Measurements from ENCODE around the gene CFAP20.
A peak's percentile ranks its signal among the peaks of the same experiment; 100 is the strongest.

CFAP20 gene

GRCh38 chr16:58148099-58148498, 18.9 kb upstream of the CFAP20 start:
- H2BK5ac ChIP-seq (ENCODE audit: low read depth, low read length, poor library complexity), result no peak overlapping the region
- H2AFZ ChIP-seq (ENCODE audit: insufficient read depth, low read length, poor library complexity), result no peak overlapping the region
- no peak overlapping the region for H3K27ac ChIP-seq (ENCODE audit: low read depth, low read length)
- H3K36me3 ChIP-seq (ENCODE audit: control insufficient read depth in 1 of 2, insufficient read depth in 2 of 2, low read length in 2 of 2), result no peaks in the 10 kb centered on the region
- H3K18ac ChIP-seq (ENCODE audit: low read length), result no peak overlapping the region
- H4K12ac ChIP-seq (ENCODE audit: low read depth, low read length), result no peak overlapping the region
- H4K8ac ChIP-seq (ENCODE audit: low read depth, low read length), result no peak overlapping the region
- H3K4me3 ChIP-seq (ENCODE audit: low read depth, low read length), result no peak overlapping the region
- no peaks in the 10 kb centered on the region for H3K4me1 ChIP-seq (ENCODE audit: control insufficient read depth in 1 of 2, insufficient read depth in 2 of 2, low read length in 2 of 2)
- no peak overlapping the region for H3K14ac ChIP-seq (ENCODE audit: low read length)
- no peak overlapping the region for H3K4me2 ChIP-seq (ENCODE audit: low read length)
- no peak overlapping the region for H2BK12ac ChIP-seq (ENCODE audit: low read length)
- H4K91ac ChIP-seq (ENCODE audit: low read depth, low read length), result no peak overlapping the region
- H3K79me2 ChIP-seq (ENCODE audit: control insufficient read depth, insufficient read depth, low read length, poor library complexity), result no peaks in the 10 kb centered on the region
- WGBS (ENCODE audit: extremely low coverage, insufficient coverage, insufficient read length), result no CpG with 5 or more reads among the region's 2 CpGs
- H3K79me1 ChIP-seq (ENCODE audit: low read length), result no peaks in the 10 kb centered on the region
- H3K4ac ChIP-seq (ENCODE audit: low read depth, low read length), result no peak overlapping the region
- DNase-seq, result no peak
- no peak overlapping the region for H2AK5ac ChIP-seq (ENCODE audit: low read length)
- no peaks in the 10 kb centered on the region for H3K9me3 ChIP-seq (ENCODE audit: insufficient read depth, low read depth, low read length)
- no peak overlapping the region for H2BK120ac ChIP-seq (ENCODE audit: insufficient read depth, low read length, poor library complexity)
- H3K23ac ChIP-seq (ENCODE audit: low read length), result no peak overlapping the region
- H3K27me3 ChIP-seq (ENCODE audit: insufficient read depth, low read length), result no peaks in the 10 kb centered on the region
- no peak overlapping the region for H3K9ac ChIP-seq (ENCODE audit: low read length)

- Histone ChIP-seq H3K79me1 (ENCODE audit: low read length) (no peaks in the 10 kb centered on the region), H2BK5ac (ENCODE audit: low read depth, low read length, poor library complexity) (no peak overlapping the region), H3K4me2 (ENCODE audit: low read length) (no peak overlapping the region), H2AK5ac (ENCODE audit: low read length) (no peak overlapping the region), H3K18ac (ENCODE audit: low read length) (no peak overlapping the region), H4K91ac (ENCODE audit: low read depth, low read length) (no peak overlapping the region), H4K8ac (ENCODE audit: low read depth, low read length) (no peak overlapping the region), H3K14ac (ENCODE audit: low read length) (no peak overlapping the region), H3K79me2 (ENCODE audit: control insufficient read depth, insufficient read depth, low read length, poor library complexity) (no peaks in the 10 kb centered on the region), H2BK12ac (ENCODE audit: low read length) (no peak overlapping the region), H3K27me3 (ENCODE audit: insufficient read depth, low read length) (no peaks in the 10 kb centered on the region), H4K12ac (ENCODE audit: low read depth, low read length) (no peak overlapping the region), H3K4me1 (ENCODE audit: control insufficient read depth in 1 of 2, insufficient read depth in 2 of 2, low read length in 2 of 2) (no peaks in the 10 kb centered on the region), H3K9me3 (ENCODE audit: insufficient read depth, low read depth, low read length) (no peaks in the 10 kb centered on the region), H3K36me3 (ENCODE audit: control insufficient read depth in 1 of 2, insufficient read depth in 2 of 2, low read length in 2 of 2) (no peaks in the 10 kb centered on the region), H2BK120ac (ENCODE audit: insufficient read depth, low read length, poor library complexity) (no peak overlapping the region), H3K4ac (ENCODE audit: low read depth, low read length) (no peak overlapping the region), H3K4me3 (ENCODE audit: low read depth, low read length) (no peak overlapping the region), H3K27ac (ENCODE audit: low read depth, low read length) (no peak overlapping the region), H3K23ac (ENCODE audit: low read length) (no peak overlapping the region), H3K9ac (ENCODE audit: low read length) (no peak overlapping the region), H2AFZ (ENCODE audit: insufficient read depth, low read length, poor library complexity) (no peak overlapping the region)
- DNase-seq, result no peak
Observed at GRCh38 chr16:58138852-58139251, 9.7 kb upstream of the CFAP20 start.

GRCh38 chr16:58137581-58137980, 8.4 kb upstream of the CFAP20 start:
- Histone ChIP-seq H3K4ac (ENCODE audit: low read depth, low read length) (no peak overlapping the region), H3K9ac (ENCODE audit: low read length) (no peak overlapping the region), H4K8ac (ENCODE audit: low read depth, low read length) (no peak overlapping the region), H3K79me2 (ENCODE audit: control insufficient read depth, insufficient read depth, low read length, poor library complexity) (no peaks in the 10 kb centered on the region), H3K4me3 (ENCODE audit: low read depth, low read length) (no peak overlapping the region), H3K18ac (ENCODE audit: low read length) (no peak overlapping the region), H3K9me3 (ENCODE audit: insufficient read depth, low read depth, low read length) (no peaks in the 10 kb centered on the region), H2BK5ac (ENCODE audit: low read depth, low read length, poor library complexity) (no peak overlapping the region), H2AK5ac (ENCODE audit: low read length) (no peak overlapping the region), H3K14ac (ENCODE audit: low read length) (no peak overlapping the region), H3K79me1 (ENCODE audit: low read length) (no peaks in the 10 kb centered on the region), H2BK120ac (ENCODE audit: insufficient read depth, low read length, poor library complexity) (no peak overlapping the region), H2AFZ (ENCODE audit: insufficient read depth, low read length, poor library complexity) (no peak overlapping the region), H4K12ac (ENCODE audit: low read depth, low read length) (no peak overlapping the region), H3K4me1 (ENCODE audit: control insufficient read depth in 1 of 2, insufficient read depth in 2 of 2, low read length in 2 of 2) (no peaks in the 10 kb centered on the region), H3K36me3 (ENCODE audit: control insufficient read depth in 1 of 2, insufficient read depth in 2 of 2, low read length in 2 of 2) (no peaks in the 10 kb centered on the region), H3K4me2 (ENCODE audit: low read length) (no peak overlapping the region), H2BK12ac (ENCODE audit: low read length) (no peak overlapping the region), H3K23ac (ENCODE audit: low read length) (no peak overlapping the region), H3K27me3 (ENCODE audit: insufficient read depth, low read length) (no peaks in the 10 kb centered on the region), H4K91ac (ENCODE audit: low read depth, low read length) (no peak overlapping the region), H3K27ac (ENCODE audit: low read depth, low read length) (no peak overlapping the region)
- DNase-seq, result no peak
- WGBS (ENCODE audit: extremely low coverage, insufficient coverage, insufficient read length), result no CpG with 5 or more reads among the region's 2 CpGs

DNA sequence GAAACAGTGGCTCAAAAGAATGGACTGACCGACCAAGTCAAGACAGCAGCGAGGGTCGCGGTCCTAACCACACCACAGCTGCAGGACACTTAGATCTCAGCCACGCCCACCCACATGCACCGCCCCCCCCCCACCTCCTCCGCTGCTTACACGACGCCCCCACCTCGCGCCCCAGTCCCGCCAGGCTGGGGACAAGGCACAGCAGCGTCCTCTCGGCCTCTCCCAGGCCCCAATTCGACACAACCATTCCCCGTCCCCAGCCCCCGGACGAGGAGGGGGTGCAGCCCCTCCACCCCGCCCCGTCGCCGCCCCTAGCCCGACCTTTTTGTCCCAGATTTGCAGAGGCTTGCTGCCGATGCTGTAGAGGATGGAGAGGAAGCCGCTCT, 477 bp downstream of the CFAP20 start:
- H3K18ac ChIP-seq (ENCODE audit: low read length), result peak overlapping the region; percentile 80
- H2BK120ac ChIP-seq (ENCODE audit: insufficient read depth, low read length, poor library complexity), result peak overlapping the region; percentile 73
- H3K79me1 ChIP-seq (ENCODE audit: low read length), result peaks cover 3% of the 10 kb centered on the region
- peaks cover 1% of the 10 kb centered on the region for H3K9me3 ChIP-seq (ENCODE audit: insufficient read depth, low read depth, low read length)
- peaks cover 9% of the 10 kb centered on the region for H3K79me2 ChIP-seq (ENCODE audit: control insufficient read depth, insufficient read depth, low read length, poor library complexity)
- no CpG with 5 or more reads among the region's 25 CpGs for WGBS (ENCODE audit: extremely low coverage, insufficient coverage, insufficient read length)
- peak overlapping the region; percentile 24 for H2AK5ac ChIP-seq (ENCODE audit: low read length)
- H3K9ac ChIP-seq (ENCODE audit: low read length), result peak overlapping the region; percentile 78
- H3K4me2 ChIP-seq (ENCODE audit: low read length), result peak overlapping the region; percentile 79
- no peaks in the 10 kb centered on the region for H3K27me3 ChIP-seq (ENCODE audit: insufficient read depth, low read length)
- H3K4me1 ChIP-seq (ENCODE audit: control insufficient read depth in 1 of 2, insufficient read depth in 2 of 2, low read length in 2 of 2), result peaks cover 3 to 5% of the 10 kb centered on the region in 2 experiments
- no peaks in the 10 kb centered on the region for H3K36me3 ChIP-seq (ENCODE audit: control insufficient read depth in 1 of 2, insufficient read depth in 2 of 2, low read length in 2 of 2)
- no peak for DNase-seq
- no peak overlapping the region for H3K23ac ChIP-seq (ENCODE audit: low read length)
- H3K27ac ChIP-seq (ENCODE audit: low read depth, low read length), result peak overlapping the region; percentile 75
- H3K4ac ChIP-seq (ENCODE audit: low read depth, low read length), result peak overlapping the region; percentile 54
- H2BK5ac ChIP-seq (ENCODE audit: low read depth, low read length, poor library complexity), result peak overlapping the region; percentile 71
- H3K14ac ChIP-seq (ENCODE audit: low read length), result peak overlapping the region; percentile 79
- H4K91ac ChIP-seq (ENCODE audit: low read depth, low read length), result peak overlapping the region; percentile 71
- peak overlapping the region; percentile 88 for H3K4me3 ChIP-seq (ENCODE audit: low read depth, low read length)
- H2BK12ac ChIP-seq (ENCODE audit: low read length), result no peak overlapping the region
- peak overlapping the region; percentile 82 for H4K8ac ChIP-seq (ENCODE audit: low read depth, low read length)
- peak overlapping the region; percentile 80 for H2AFZ ChIP-seq (ENCODE audit: insufficient read depth, low read length, poor library complexity)
- peak overlapping the region; percentile 75 for H4K12ac ChIP-seq (ENCODE audit: low read depth, low read length)
